ENCODE measurements around the gene SLC22A15.
"Not testable (repeated sequence)": the region's sequence is repeated elsewhere in the genome, so short reads cannot be mapped to it uniquely, and the experiment has no call there.

The SLC22A15 gene

DNA sequence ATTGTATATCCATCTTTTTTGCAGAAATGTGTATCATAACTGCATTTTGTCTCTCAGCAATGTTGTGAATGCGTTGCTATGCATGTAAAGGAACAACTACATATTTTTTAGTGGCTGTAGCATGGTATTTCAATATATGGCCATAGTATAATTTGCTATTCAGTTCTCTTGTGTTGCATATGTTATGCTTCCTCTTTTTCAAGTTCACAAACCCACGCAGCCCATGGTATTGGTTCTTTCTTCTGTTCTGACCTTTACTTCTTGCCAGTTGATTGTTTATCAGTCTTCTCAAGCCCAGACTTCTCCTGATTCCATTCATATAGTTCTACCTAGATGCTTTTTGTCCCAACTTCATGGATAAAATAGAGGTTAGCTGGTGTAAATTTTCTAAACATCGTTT, 6.1 kb downstream of the SLC22A15 start:
- DNase-seq = no peak

DNA sequence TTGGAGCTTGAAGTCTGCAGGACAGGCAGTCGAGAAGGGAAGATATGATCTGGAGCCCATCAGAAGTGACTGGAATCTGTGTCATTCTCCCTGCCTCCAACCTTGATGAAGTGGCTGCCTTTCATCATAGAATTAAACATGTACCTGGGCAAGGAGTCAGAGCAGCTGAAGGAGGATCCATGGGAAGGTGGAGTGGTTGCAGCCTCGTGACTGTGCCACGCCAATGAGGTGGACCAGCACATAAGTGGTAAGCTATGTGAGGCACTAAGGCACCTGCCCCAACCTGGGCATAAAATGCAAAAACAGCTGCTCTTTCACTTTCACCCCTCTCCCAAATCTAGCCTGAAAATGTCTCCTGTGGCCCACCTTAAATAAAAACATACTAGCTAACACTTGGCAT, 7.3 kb downstream of the SLC22A15 start:
- DNase-seq = no peak

DNA sequence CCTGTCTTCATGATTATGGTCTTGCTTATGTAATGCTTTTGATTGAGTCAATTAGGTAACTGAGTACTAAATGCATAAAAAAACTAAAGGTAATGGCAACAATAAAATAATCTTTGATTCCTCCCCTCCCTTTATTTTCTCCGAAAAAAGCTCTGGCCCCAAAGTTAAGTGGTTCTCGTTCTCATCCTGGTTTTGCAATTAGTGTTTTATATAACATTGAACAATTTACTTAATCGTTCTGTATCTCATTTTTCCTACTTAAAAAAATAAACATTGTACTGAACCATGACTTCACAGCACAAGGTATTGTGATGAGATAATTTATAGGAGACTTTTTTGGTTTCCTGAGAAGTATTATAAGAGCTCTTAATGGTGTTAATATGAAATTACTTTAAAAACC, 11.3 kb downstream of the SLC22A15 start:
- no peak for DNase-seq

DNA sequence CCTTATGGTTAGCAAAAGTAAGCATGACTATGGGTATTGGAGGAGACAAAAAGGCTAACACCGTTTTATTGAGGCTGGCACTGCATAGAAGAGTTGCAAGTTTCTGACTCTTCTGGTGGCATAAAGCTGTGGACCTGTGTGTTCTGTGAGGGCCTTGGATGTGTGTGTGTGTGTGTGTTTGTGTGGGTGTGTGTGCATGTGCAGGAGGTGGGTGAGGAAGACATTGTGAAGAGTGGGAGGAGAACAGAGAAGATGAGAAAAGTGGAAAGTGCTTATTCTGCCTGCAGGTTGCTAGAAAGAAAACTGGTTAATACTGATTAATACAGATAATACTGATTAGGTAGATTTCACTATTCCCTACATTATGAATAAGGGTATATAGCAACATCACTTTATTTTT, 12.6 kb downstream of the SLC22A15 start:
- no peak for DNase-seq

DNA sequence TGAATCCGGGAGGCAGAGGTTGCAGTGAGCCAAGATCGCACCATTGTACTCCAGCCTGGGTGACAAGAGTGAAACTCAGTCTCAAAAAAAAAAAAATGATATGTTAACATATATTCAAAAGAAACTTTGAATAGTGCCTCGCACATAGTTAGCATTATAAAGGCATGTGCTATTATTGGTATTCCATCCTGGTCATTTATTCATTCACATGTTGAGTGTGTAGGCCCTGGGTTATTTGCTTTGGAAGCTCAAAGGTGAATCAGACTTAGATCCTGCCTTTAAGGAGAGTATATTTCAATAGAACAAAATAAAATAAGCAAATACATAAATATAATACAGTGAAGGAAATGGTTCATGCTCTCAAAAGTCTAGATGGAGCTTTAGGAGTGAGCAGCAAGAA, 13.4 kb downstream of the SLC22A15 start:
- no peak for DNase-seq

DNA sequence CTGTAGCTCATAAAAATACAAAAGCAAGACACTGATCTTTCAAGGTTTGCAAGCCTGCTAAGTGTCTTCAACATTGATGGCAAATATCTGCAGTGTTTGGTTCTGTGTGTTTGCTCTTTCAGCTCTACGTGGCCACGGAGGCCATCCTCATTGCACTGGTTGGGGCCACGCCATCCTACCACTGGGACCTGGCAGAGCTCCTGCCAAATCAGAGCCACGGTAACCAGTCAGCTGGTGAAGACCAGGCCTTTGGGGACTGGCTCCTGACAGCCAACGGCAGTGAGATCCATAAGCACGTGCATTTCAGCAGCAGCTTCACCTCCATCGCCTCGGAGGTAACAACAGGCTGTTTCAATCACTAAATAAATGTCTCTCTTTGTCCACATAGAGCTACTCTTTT, 15.6 kb downstream of the SLC22A15 start:
- DNase-seq = no peak

DNA sequence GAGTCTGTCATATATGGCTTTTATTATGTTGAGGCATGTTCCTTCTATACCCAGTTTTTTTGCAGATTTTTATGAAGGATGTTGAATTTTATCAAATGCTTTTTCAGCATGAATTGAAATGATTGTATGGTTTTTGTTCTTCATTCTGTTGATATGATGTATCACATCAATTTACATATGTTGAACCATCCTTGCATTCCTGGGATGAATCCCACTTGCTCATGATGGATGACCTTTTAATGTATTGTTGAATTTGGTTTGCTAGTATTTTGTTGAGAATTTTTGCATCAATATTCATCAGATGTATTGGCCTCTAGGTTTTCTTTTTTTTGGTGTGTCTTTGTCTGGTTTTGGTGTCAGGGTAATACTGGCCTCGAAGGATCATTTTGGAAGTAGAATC, 21.6 kb downstream of the SLC22A15 start:
- DNase-seq = not testable (repeated sequence)

DNA sequence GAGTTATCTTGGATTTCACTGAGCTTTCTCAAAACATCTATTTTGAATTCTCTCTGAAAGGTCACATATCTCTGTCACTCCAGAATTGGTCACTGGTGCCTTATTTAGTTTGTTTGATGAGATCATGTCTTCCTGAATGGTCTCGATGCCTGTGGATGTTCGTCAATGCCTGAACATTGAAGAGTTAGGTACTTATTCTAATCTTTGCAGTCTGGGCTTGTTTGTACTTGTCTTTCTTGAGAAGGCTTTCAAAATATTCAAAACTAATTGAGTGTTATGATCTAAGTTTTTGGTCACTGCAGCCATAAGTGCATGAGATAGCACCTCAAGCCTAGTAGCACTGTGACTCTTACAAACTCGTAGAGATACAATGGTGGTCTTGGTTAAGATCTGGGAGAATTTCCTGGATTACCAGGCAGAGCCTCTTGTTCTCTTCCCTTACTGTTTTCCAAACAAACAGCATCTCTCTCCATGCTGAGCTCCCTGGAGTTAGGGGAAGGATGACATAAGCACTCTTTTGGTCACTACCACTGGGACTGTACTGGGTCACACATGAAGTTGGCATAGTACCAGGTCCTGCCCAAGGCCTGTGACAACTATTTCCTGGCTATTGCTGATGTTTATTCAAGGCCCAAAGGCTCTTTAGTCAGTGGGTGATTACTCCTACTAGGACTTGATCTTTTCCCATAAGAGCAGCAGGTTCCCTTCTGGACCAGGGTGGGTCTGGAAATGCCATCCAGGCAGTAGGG, 25.6 kb downstream of the SLC22A15 start:
- no peak for DNase-seq

DNA sequence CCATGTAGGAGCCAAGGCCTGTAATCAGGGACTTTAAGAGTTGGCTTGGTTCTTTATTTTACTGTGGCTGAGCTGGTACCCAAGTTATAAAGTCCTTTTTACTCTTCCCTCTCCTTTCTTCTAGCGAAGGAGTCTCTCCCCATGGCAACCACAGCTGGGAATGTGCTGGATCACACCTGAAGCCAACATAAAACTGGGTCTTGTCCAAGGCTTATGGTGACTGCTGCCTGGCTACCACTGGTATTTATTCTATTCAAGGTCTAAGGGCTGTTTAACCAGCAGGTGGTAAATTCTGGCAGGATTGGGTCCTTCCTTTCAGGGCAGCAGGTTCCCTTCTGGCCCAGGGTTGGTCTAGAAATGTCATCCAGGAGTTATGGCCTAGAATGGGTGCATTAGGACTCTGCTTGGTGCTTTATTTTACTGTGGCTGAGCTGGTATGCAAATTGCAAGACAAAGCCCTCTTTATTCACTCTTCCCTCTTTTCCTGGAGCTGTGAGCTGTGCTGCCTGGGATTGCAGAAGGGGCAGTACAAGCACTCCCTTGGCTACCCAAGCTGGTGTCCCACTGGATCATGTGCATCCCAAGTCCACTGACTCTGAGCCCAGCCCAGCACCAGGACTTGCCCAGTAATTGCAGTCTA, 26.6 kb downstream of the SLC22A15 start:
- DNase-seq = no peak

DNA sequence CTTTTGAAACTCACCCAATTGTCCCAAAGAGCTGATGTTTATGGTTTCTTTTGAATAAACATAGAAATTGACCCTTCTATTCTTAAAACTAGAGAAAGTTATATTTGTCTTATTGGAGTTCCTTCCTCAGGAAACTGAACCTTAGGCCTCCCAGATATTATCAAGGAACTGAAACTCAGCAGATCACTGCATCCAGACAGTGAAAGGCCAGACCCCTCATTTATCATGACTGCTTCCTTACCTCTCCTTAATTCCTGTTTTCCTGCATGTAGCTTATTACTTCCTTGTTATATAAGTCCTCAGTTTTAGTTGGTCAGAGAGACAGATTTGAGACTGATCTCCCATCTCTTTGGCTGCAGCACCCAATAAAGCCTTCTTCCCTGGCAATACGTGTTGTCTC, 27.5 kb downstream of the SLC22A15 start:
- DNase-seq = no peak

DNA sequence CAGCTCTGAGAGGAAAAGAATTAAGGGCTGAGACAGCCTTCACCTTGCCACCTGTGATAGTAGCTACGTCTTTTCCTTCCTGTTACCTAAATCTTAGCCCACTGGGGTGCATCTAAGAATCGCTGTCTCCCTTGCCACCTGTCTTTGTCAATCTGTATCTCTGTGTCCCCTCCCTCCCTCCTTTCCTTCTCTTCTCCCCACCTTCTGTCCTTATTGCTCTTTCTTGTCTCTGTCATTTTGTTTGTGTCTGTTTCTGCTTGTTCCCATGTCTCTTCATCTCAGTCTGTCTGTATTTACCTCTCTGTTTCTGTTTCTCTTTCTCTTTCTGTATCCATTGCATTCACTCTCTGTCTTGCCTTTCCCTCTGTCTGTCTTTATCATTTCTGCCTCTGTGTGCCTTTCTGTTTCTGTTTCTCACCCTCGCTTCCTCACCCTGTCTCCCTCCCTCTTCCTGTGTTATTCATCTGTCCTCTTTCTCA, 30.2 kb downstream of the SLC22A15 start:
- no peak for DNase-seq

DNA sequence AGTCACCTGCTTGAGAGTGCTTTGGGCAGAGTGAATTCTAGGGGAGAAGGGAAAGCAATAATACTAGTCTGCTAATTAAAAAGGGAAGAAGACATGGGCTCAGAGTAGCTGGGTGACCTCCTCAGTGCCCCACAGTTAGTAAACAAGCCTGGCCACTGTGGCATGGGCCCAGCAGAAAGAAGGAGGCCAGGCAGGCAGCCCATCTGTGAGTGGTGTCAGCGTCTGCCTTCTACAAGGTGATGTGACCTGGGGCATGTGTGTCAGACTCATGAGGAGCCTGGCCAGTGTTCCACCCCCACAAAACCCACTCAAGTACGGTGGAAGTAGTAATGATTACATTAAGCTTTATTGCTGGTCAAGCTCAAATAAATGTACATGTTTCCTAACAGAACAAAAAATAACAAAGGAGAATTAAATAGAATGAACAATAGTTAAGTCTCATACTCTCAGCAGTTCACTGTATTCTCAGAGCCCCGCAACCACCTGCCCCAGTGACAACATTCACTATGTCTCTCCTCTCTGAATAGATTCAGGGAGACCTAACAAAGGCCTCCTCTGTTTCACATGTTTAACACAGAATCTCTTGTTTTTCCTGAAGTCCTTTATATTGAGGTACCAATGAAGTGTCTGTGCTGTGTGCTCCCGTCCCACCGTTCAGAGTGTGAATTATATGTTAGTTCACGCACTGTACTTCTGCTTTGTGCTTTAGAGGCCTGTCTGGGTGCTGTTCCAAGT, 32.5 kb downstream of the SLC22A15 start:
- no peak for DNase-seq

DNA sequence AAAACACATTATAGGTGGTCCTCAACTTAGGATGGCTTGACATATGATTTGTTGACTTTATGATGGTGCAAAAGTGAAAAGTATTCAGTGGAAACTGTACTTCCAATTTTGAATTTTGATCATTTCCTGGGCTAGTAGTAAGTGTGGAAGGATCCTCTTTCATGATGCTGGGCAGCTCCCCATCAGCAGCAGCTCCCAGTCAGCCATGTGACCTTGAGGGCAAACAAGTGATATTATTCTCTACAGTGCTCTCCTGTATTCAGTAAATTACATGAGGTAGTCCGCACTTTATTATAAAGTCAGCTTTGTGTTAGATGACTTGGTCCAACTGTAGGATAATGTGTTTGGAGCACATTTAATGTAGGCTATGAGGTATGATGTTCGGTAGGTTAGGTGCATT, 36.4 kb downstream of the SLC22A15 start:
- no peak for DNase-seq

DNA sequence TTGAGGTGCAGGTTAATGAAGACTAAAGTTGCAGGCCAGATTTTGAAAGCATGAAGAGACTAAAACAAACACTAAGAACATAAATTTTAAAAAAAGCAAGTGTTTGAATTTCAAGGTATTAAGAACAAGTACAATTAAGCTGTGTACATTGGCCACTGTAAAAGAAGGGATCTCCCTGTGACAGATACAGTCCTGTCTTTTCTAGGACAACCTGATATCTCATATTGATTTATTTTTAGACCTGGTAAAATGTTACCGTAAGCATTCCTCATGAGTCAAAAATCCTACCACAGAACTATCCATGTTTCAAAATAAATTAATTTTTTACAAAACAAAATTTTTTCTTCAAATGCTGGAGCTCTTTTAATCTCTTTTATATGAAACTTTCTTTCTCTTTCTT, 39.4 kb downstream of the SLC22A15 start:
- DNase-seq = no peak

DNA sequence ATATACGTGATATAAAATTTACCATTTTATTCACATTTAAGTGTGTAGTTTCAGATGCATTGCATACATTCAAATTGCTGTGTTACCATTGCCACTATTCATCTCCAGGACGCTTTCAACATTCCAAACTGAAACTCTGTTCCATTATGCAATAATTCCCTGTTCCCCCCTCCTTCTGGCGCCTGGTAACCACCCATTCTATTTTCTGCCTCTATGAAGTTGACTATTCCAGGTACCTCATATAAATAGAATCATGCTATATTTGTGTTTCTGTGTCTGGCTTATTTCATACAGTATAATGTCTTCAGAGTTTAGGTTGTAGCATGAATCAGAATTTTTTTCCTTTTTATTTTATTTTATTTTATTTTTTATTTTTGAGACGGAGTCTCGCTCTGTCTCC, 41.7 kb downstream of the SLC22A15 start:
- no peak for DNase-seq

DNA sequence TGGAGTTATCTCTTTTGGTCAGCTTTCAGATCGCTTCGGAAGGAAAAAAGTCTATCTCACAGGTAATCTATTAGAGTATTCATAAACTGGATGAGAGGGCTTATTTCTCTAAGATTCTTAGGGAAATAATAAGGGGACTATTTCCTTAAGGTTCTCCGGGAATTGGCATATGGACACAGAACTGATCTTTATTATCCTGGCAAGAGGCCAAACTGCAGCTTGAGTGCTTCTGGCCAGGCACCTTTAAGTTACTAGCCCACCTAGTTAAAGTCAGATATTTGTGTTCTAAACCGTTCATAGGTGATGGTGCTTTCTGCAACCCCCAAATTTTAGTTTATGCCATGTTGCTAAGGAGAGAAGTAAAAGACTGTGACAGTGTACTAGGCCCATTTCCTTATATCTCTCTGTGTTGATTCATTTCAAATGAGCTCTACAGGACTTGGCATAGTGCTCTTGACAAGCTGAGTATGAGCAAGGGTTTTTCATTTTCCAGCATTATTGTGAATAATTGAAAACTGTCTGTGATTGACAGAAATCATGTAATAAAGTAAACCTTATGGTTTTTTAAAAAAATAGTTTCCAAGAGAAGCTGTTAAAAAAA, 43.4 kb downstream of the SLC22A15 start:
- no peak for DNase-seq

DNA sequence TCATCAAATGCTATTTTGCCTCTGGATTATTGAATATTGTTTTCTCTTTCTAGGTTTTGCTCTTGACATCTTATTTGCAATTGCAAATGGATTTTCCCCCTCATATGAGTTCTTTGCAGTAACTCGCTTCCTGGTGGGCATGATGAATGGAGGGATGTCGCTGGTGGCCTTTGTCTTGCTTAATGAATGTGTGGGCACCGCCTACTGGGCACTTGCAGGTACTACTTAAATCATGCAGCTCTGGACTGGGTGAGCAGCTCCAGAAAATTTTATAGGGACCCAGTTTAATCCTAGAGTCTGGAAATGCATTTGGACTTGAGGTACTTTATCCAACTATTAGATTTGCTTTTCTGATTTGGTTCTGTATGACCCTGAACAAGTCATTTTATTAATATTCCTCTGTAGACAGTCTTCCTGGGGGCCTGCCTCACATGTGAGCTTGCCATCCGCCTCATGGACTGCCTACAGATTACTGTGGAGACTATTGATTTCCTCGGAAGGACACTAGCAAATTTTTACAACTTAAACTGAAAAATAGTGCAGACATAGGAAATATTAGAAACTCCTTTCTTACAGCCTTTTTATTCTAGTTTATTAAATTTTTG, 44.5 kb downstream of the SLC22A15 start:
- no peak for DNase-seq

DNA sequence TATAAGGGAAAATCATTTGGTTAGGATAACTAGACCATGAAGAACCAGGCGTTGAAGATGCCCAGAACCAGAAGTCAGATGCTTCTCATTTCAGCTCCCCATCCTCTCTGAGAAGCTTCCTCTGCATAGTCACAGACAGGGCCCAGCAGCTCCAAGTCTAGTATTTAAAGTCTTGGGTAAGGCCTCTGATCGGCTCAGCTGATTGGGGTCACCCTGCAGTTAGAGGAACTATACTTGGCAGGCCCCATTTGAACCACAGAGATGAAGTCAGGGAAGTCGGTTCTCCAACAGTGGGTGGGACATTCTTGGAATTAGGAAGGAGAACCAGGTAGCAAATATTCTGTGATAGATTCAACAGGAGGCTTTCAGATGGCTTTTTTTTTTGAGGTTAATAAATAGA, 48.3 kb downstream of the SLC22A15 start:
- DNase-seq = no peak

DNA sequence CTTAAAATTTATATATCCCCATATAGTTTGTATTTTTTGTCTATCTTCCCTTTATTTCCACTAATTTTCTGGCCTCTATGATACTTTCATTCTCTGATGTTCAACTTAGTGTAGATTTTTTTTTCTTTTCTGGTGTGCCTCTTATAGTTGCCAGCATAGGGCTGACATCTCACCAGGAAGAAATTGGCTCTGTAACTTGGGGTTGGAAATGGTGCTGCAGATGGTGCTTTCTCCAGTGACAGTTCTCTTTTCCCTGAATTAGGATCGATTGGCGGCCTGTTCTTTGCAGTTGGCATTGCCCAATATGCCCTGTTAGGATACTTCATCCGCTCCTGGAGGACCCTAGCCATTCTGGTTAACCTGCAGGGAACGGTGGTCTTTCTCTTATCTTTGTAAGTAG, 50.3 kb downstream of the SLC22A15 start:
- no peak for DNase-seq

DNA sequence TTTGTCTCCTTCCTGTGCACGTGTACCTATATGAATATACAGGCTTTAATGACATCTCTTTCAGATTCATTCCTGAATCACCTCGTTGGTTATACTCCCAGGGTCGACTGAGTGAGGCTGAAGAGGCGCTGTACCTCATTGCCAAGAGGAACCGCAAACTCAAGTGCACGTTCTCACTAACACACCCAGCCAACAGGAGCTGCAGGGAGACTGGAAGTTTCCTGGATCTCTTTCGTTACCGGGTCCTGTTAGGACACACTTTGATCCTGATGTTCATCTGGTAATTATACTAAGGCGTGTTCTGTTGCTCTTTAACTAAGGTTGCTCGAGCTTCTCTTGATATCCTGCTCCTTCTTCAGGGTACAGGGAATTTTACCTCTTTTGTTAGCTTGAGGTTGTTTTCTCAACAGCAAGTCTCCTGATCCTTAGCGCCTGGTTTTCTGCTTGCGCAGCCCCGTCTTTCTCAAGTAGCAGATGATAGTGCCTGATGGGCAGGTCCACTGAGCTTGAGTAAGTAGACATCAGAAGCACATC, 55.1 kb downstream of the SLC22A15 start:
- no peak for DNase-seq

DNA sequence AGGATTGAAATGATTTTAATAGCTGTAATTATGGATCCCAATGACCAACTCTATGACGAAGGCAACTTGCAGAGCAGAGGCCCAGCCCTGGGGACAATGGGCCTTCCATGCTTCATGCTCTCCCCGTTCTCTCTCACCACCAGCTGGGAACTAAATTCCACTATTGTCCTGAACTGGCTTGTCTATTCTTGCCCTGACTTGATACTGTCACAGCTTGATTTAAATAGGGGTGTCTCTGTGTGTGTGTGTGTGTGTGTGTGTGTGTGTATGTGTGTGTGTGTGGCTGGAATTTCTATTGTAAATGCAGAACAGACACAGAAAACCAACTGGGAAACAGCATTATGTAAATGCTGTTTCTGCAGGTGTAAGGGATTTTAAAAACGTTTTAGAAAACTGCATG, 57.0 kb downstream of the SLC22A15 start:
- peak; percentile 48 for DNase-seq

DNA sequence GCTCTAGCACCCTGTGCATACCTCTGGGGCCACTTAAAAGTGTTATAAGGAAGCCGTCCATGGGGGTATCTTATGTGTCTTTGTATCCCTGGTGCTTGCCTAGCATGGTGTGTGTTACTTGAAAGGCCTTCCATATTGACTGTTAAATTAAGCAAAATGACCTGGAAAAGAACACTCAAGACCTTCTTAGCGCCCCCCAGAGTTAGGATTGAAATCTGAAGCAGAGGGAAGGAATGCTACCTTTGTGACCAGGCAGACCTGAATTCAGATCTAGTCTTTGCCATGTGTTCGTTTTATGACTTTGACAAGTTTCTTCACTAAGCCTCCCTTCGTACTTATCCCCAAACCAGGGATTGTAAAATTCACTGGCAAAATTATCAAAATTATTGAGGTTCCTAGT, 59.9 kb downstream of the SLC22A15 start:
- no peak for DNase-seq

DNA sequence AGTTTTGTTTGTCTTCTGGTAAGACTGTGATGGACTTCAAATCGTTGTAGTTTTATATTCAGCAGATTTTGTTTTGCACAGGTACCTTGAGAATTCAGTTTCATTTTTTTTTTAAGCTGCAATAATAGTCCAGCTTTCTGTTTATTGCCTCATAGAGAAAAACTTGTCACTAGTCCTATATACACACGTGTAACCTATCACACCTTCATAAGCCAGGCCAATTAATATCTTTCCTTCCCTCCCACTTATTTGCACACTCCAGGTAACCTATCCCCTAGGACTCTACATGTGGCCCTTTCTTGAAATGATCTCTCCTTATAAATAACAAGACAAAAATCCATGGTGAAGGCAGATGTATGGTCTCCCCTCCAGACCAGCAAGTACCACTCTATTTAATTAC, 62.4 kb downstream of the SLC22A15 start:
- DNase-seq = no peak
